ENCODE measurements around the gene KCNN3.

Gene KCNN3

DNA sequence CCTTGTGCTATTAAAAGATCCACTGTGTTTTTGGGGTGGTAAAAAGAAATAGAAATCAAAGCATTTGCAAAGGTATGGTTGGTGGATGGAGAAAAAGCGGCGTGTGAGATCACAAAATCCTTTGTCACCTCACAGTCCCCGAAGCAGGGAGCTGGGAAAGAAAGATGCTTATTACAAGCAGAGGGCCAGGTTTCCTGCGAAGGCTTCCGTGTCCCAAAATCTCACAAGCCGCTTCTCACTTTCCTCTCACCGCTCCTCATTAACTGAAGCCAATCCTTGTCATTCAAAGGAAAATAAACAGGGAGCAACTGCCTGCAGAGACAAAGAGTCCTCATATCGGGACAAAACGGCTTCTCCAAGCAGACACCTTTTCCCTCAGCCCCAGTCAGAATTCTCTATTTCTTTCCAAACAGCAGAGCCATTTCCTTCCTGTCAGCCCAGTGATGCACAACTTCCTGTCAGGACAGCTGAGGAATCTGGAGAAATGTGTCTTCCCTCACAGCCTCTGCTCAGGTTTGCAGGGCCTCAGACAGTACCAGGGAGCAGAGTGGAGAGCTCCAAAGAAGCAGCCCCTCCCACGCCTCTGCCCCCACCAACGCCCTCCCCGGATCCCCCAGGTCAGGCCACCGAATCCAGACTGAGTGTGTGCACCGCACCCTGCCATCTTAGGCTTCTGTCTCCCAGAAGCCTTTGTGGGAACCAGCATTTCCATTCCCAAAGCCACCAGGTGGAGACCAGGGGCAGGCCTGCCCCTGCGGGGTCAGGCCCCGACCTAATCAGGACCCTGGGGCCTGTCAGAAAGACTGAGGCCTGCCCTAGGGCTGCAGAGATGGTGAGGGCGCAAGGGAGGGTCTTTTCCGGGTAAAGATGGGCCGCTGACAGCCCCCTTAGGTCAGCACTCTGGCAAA lies 29.6 kb downstream of the KCNN3 start:
- DNase-seq = no peak

DNA sequence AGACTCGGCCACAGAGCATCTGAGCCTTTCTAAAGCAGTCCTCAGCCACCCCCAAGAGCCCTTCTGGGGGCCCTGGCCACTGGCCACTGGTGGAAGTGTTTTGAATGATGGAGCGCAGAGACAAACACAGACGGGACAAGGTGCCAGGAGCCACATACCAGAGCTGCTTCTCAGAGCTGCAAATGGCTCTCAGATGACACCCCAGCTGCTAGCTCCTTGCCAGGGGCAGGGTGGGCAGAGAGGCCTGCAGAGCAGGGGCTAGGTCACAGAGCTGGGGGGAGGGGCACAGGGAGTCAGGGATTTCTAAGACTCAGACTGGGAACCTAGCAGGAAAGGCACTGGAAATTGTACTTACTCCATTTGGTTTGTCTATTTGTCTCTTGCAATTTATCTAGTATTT lies 30.4 kb downstream of the KCNN3 start:
- DNase-seq = peak; percentile 42 to 66

DNA sequence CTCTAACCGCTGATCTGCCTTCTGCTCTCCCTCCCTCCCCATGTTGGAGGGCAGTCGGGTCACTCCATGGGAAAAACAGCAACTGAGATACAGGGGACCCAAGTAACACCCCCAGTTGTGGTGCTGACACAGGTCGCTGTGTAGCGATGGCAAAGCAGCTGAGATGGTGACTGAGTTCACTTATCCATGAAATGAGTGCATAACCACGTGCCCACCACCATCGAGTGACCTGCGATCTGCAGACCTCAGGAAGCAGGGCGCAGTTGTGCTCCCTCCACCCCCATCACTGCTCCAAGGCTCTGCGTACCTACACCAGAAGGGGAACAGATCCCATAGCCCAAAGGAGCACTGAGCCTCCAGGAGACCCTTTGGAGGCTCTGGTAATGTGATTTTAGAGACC lies 31.1 kb downstream of the KCNN3 start:
- DNase-seq = peak in 1 of 2 experiments; percentile 33

DNA sequence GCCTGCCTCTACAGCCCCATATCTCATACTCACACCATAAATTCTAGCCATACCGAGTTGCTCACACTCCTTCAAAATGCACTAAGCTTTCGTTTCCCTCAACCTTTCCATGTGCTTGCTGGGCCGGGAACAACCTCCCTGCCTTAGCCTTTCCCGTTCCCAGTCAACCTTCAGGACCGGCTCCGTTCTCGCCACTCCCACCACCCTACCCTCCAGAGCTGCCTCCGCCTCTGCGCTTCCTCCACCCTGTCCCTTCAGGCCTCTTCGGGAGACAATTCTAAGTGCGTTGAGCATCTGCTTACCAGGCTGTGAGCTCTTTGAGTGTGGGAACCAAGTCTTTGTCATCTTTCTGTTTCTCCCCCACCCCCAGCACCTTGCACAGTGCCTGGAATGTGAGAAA lies 31.6 kb downstream of the KCNN3 start:
- DNase-seq = peak; percentile 51 to 62

DNA sequence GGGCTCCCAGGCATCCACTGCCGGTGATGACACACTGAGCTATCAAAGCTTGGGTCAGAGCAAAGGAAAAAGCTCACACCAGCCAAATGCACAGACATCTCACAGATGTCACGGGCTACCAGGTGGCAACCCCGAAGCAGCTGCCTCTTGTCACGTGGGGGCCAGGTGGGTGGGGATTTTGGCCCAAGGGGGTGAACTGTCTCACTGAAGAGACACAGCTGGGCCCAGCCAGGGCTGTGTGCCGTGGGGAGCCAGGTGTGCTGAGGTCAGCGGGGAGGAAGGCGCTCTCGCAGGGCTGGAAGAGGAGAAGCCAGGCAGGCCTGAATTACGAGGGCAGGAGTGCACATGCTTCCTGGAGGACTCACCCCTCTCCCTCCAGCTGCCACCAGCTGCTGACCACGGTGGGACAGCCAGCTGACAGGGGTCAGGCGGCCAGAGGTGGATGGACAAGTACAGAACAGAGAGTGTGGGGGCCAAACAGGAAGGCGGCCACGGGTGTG lies 32.4 kb downstream of the KCNN3 start:
- DNase-seq = peak; percentile 88 to 90

DNA sequence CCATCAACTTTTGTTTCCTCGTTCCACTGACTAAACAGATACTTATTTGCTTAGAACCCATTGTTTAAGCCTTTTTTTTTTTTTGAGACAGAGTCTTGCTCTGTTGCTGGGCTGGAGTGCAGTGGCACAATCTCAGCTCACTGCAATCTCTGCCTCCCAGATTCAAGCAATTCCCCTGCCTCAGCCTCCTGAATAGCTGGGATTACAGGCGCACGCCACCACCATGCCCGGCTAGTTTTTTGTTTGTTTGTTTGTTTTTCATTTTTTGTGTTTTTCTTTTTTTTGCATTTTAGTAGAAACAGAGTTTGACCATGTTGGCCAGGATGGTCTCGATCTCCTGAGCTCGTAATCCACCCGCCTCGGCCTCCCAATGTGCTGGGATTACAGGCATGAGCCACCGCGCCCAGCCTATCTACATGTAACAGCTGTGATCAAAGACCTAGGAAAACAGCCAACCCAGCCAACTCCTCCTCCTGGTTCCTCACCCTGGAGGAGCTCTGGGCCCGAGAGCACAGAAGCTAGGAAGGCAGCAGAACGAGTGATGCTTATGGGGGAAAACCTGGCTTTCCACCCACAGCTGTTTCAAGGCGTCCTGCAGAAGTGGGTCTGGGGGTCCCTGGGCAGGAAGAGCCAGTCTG lies 32.9 kb downstream of the KCNN3 start:
- DNase-seq = peak in 1 of 2 experiments; percentile 74

DNA sequence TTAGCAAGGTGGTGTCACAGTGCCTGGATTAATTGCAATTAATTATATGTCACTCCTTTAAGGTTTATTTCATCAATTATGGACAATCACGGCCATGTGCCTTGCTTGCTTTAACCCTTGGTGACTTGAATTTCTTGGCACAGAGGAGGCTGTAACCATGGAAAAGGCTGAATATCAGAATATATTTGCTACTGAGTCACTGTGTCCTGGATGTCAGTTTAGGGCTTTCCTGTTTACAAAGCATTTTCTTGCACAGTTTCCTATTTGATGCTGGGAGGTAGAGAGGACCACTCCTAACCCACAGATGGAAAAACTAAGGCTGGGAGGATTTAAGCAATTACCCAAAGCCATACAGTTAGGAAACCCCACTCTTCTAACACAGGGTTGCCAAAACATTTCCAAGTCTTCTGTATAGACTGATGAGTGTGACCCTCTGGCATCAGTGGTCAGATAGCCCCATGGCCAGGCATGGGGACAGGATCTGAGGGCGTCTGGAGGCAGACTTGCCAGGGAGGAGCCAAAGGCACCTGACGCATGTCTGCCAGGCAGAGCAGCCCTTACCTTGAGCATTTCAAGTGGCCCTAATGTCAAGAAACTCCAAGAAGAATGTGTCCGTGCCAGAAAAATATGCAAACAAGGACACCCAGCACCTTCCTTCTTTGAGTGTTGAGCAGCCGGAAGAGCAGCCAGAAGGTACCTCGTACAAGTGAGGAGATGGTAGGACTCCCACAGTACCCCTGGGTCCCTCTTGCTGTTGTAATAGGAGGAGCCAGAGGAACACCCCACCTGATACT lies 34.4 kb downstream of the KCNN3 start:
- no peak for DNase-seq

DNA sequence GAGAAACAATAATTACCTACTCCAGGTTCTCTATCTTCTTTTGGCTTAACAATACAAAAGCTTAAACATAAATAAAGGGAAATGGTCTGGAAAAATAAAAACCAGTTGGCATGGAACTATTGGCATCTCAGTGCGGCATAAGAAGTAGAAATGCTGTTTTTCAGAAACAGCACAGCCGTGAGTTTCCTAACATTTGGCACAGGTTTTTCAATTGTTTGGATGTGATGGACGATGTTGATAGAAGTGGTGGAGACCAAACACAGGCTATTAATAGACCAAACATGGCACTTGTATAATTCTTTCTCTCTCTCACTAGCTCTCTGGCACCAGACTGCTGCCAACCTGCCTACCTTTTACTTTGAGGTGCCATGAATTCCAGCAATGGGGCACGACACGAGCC lies 36.2 kb downstream of the KCNN3 start:
- DNase-seq = no peak

DNA sequence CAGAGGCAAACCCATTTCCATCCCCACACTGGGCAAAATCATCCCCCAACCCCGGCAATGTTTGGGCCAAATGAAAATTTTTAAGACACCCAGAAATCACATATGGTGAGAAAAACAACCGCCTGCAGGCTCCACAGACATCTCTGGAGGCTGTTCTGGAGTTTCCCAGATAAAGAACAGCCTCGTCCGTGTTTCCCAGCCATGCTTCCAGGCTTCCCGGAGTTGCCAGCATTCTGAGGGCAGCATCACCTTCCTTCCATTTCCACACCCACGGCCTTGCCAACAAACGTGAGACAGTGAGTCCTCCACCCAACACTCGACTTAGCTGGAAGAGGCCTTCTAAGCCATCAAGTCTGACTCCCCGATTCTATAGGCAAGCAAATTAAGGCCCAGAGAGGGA lies 36.9 kb downstream of the KCNN3 start:
- DNase-seq = no peak

DNA sequence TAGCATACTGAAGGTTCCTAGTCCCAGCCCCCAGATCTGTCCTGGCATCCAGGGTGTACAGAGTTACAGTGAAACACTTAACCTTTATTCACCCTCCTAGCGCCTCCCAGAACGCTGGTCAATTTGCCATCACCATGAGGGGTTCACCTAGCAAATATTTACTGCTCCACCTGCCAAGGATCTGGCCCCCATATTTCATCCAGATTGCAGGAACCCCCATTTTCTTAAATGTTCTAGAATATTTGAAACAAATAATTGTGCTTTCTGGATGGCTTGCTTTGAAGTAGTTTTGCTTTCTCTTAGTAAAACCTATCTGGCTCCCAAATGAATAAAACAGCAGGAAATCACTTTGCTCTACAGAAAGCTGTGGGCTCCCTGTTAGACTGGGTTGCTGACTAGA lies 37.7 kb downstream of the KCNN3 start:
- DNase-seq = no peak

DNA sequence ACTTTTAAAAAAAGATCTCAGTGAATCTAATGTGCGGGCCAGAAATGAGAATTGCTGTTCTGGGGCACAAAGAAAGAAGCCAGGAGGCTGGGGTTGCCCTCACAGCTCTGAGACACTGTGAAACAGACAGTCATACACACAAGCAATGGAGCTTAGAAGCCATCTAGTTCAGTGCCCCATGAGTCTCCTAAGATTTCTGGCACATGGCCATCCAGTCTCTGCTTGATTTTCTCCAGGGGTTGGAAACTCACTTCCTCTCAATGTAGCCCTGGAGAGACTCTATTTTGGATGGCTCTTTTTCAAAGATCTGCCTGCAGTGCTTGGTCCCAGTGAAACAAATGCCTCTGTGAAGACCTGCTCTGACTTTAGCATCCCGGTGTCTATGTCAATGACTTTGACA lies 38.6 kb downstream of the KCNN3 start:
- no peak for DNase-seq

DNA sequence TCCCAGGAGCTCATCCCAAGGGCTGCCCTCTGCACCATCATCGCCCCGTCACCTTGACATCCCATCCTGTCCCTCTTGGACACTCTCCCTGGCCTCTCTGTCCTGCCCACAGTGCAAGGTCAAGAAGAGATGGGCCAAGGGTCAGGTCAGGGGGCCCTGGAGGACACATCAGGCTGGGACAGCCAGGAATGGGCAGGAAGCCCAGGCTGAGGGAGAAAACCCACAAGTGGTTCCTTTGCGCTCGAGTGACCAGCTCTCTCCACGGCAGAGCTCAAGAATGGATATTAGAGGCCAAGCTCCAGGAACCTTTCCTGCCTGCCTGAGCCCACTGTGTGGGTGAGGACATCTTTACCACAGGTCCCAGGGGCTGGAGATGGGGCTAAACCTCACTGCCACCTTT lies 41.0 kb downstream of the KCNN3 start:
- DNase-seq = no peak

DNA sequence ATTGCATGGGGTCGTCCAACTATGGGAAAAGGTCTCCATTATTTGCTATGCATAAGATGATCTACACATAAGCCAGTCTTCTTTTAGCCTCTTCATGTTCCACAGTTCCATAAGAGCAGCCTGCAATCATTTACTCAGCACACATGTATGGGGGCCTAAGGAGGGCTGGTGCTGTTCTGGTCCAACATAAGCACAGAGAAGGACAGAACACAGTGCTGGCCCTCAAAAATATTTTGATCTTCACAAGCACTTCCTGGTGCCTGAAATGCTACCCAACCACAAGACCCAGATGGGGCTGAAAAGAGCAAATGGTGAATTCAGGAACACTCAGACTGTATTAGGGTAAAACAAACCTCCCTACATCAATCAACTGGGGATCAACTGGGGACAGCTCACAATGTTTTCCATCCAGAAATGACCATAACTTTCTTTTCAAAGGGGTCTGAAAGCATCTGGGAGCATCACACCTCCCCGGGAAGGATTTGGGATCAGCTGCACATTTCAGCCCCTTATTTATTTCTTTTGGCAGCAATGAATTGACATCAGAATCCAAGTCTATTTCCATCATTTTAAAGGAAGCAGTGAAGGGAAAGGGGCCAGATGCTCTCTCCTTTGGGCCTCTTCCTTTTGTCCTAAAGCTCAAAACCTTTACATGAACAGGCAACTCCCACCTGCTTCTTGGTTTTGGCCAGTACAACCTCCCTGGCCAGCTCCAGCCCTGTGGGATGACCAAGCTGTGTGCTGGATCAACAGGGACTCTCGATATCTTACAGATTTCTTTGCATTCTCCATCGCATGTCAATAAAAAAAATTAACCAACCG lies 45.7 kb downstream of the KCNN3 start:
- no peak for DNase-seq

DNA sequence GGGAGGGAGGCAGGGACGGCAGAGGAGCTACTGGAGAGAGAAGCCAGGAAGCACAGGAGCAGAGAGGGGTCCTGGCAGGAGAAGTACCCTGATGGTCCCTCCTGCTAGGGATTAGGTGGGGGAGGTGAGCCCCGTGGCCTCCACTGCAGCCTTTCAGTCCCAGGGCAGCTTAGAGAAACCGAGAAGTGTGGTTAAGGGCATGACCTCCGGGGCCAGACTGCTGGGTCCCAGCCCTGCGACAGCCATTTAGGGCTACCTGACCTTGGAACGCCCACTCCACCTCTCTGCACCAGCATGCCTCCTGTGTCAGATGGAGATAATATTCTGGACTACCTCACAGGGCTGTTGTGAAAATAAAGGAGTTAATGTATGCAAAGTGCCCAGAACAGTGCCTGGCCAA lies 47.4 kb downstream of the KCNN3 start:
- DNase-seq = no peak

DNA sequence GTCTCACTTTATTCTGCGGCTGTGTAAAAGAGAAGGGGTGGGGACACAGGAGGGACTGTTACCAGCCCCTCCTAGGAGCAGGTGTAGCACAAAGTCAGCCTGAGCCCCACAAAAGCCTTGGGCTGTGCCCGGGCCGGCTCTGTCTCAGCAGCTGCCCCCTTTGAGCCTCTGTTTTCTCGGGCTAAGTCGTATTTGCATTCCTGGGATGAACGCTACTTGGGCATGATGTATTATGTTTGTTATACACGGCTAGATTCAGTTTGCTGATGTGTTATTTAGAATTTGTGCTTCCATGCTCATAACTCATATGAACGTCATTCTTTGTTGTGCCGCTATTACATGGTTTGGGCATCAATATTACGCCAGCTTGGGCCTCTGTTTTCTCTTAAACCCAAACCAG lies 47.8 kb downstream of the KCNN3 start:
- no peak for DNase-seq

DNA sequence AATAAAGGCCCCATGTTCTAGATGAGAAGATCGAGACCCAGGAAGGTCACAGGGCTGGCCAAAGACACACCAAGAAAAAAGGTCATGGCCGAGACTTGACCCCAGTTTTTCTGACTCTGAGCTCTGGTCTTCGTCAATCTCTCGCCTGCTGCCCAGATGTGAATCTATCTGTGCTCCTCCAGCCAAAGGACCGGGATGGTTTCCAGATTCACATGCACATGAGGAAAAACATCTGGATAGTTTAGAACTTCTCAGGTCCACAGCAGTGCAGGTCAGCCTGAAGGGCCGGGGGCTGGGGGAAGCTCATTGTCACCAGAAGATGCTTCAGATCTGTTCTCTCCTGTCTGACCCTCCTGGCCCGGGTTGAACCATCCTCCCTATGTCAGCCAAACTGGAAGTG lies 49.0 kb downstream of the KCNN3 start:
- no peak for DNase-seq

DNA sequence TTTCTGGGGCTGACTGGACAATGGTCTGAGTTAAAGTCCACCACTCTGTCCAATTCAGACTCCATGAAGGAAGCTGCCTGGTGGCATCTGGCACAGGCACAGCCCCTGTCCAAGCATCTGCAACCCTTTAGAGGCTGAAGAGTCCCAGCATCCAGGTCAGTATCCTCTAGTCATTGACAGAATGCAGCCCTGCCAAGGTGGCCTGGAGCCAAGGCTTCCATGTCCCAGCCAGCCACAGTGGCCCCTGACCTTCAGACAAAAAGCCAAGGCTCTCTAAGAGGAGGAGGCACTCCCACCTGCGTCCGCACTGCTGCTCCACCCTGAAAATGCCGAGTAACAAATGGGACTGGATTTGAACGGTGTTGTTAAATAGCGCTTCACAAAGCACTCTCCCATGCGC lies 49.4 kb downstream of the KCNN3 start:
- DNase-seq = no peak

DNA sequence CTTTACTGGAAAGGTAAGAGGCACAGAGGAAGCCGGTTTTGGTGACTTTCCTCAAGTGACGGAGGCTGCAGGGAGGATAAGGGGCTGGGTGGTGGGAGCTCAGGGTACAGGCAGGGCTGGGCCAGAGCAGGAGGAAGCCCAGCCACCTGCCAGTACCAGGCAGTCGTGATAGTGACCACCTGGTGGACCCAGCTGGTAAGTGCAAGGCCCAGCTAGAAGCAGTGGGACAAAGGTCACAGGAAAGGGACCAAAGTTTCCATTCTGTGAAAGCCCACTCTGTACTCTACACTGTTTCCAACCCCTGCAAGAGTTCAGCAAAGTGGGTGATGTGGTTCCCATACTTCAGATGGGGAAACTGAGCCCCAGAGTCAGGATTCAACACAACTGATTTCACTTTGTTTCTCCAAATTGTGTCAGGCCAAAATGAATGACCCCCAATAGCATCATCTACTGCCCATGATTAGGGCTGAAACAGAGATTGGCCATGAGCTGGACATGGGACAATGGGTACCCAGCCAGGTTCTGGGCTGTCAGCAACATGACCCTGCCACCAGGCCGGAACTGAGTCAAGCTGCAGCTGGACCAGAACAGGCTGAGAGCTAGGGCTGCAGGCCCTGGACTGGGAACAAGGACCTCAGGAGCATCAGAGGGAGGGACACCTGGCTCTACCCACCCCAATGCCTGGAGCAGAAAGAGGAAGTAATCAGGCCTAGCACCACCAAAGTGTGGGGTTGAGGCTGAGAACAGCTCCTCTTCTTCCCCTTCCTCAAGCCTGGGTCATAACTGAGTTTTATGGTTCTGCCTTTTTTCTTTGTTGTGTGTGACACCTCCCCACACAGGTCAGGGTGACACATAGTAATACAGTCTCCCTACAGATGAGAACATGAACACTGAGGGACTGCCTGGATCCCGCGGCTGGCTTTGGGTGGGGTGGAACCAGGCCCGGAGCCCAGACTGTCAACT lies 50.2 kb downstream of the KCNN3 start:
- peak in 1 of 2 experiments; percentile 22 for DNase-seq

DNA sequence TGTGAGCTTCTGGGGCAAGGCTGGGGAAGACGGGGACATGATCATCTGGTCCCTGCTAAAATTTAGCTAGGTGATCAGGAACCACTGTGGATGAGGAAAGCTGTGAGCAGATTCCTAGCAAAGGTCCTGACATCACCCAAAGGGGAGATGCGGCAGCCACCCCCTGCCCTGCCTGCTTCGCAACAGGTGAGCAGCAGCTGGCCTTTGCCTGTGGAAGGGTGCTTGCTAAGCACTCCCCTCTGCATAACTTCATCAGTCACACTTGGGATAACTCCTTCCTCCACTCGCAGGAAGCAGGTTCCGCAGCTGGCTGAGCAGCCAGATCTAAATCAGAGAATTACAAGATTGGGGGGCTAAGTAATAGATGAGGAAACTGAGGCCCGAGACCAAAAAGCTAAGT lies 51.2 kb downstream of the KCNN3 start:
- DNase-seq = no peak

DNA sequence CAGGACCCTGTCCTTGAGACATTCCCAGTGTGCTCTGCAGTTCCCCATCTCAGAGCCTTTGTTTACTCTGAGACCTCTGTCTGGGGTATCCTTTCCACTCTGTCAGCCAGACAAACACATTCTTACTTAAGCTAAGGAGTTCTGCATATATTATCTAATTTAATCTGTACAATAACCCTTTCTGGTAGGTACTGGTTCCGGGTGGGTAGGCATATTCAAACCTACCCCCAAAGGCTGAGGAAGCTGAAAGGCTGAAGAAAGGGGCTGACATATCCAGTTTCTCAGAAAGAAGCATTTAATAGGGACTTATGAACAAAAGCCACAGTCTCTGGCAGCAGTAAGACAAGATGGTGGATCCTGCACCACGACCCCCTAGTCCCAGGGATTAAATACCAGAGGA lies 53.1 kb downstream of the KCNN3 start:
- no peak for DNase-seq

DNA sequence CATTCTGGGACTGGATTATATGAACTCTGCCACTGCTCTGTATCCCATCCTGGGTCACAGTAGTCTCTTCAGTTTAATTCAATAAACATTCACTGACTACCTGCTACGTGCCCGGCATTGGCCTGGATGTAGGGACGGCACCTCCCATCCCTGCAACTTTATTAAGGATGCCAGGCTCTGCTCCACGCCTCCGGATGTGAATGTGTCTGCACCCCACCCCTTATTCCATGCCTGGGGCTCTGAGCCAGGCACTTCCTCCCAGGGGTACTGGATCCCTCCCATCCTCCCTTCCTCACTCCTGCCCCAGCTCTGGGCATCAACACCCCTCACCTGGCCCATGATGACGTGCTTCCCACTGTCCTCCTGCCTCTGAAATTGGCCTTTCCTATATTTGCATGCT lies 53.7 kb downstream of the KCNN3 start:
- DNase-seq = no peak
